ENCODE data around the gene PTPRE. TPM values are rescaled to one million over a fixed set of nuclear protein-coding genes. Genes with fewer than 3 reads are reported as not detected.
A peak's percentile ranks its signal among the peaks of the same experiment; 100 is the strongest.

The PTPRE gene
- total and polyA plus RNA-seq, 10 of the 15 experiments (the other 5 are each of a cell fraction or from before 2014, with no cell fraction given): 2.9 to 7.6 (median 5.8) TPM

- intact Hi-C loops (cut with micrococcal nuclease; ENCODE audit: unreplicated experiment) (loop anchor here (1.0 kb wide), 1 partner anchor 18 kb away; no protein-coding TSS in a partner anchor), in situ Hi-C loops (cut with MboI) (no loop called here)
- H4K20me1 ChIP-seq (ENCODE audit: control insufficient read depth, insufficient read depth): no peaks in the 10 kb centered on the region
- no peak overlapping the region for H3K4me3 ChIP-seq
- ChIA-PET SMC1A (ENCODE audit: uncharacterized antibody, unreplicated experiment) (interaction anchor here (1.0 to 5.0 kb wide), 3 partner anchors 15 to 30 kb away, joined by 4 to 116 read pairs (median 4); no protein-coding TSS in a partner anchor), POLR2A (interaction anchor here (2.5 to 10.2 kb wide), 2 partner anchors 16 to 57 kb away, joined by 5 to 117 read pairs; no protein-coding TSS in a partner anchor), RAD21 (ENCODE audit: unreplicated experiment) (interaction anchor here (1.0 to 5.5 kb wide), 5 partner anchors 17 to 92 kb away, joined by 3 to 82 read pairs (median 6); no protein-coding TSS in a partner anchor), CTCF (interaction anchor here (1.8 to 5.0 kb wide), 3 partner anchors 13 to 30 kb away, joined by 8 to 73 read pairs (median 42); no protein-coding TSS in a partner anchor)
- H3K27ac ChIP-seq (ENCODE audit: control insufficient read depth, insufficient read depth): peak overlapping the region; percentile 20; the same call in 1 of the 2 replicates
- no peak overlapping the region for H2AFZ ChIP-seq (ENCODE audit: control insufficient read depth, low read depth, low read length)
- no peaks in the 10 kb centered on the region for H3K9me3 ChIP-seq (replicated peaks; ENCODE audit: control insufficient read depth, insufficient read depth, low read length)
- ATAC-seq (no peak), DNase-seq (ENCODE audit: low read depth, low spot score) (no peak), FAIRE-seq (peak; percentile 66)
- no TSS peak for BruUV-seq (replicated peaks)
- peaks cover 36% of the 10 kb centered on the region for H3K4me1 ChIP-seq (ENCODE audit: control insufficient read depth, insufficient read depth, low read length)
- no peaks in the 10 kb centered on the region for H3K27me3 ChIP-seq (replicated peaks in 1 of 2; ENCODE audit: control insufficient read depth in 2 of 2, insufficient read depth in 2 of 2, low read length in 1 of 2)
- H3K79me2 ChIP-seq (ENCODE audit: control insufficient read depth, insufficient read depth, low read length): no peaks in the 10 kb centered on the region
- WGBS (ENCODE audit: insufficient coverage, insufficient replicate concordance, low lambda C conversion rate, missing lambda C conversion rate): 50% methylated on average over 17 of the region's 17 CpGs
- H3K9ac ChIP-seq (ENCODE audit: control insufficient read depth, insufficient read depth, low read length): no peak overlapping the region
- peaks cover 0 to 9% of the 10 kb centered on the region in 2 experiments; a peak in 2 of 4 replicates for H3K36me3 ChIP-seq (ENCODE audit: control insufficient read depth in 2 of 2, insufficient read depth in 2 of 2, low read length in 1 of 2)
- peak overlapping the region; percentile 73; the same call in 1 of the 2 replicates for H3K4me2 ChIP-seq (ENCODE audit: control insufficient read depth, insufficient read depth)
- no peak for TF ChIP-seq ATF3 (IDR thresholded peaks at IDR 0.05; ENCODE audit: borderline replicate concordance, extremely low read depth, low read depth, low read length)
- no peak for TF ChIP-seq BMI1 (IDR thresholded peaks at IDR 0.05; ENCODE audit: borderline replicate concordance)
- TF ChIP-seq MXI1 (IDR thresholded peaks at IDR 0.05; ENCODE audit: low read depth, low read length): no peak
- TF ChIP-seq PBX3 (IDR thresholded peaks at IDR 0.05; ENCODE audit: insufficient replicate concordance, low read depth, low read length): no peak
- TF ChIP-seq, protein P1, sequence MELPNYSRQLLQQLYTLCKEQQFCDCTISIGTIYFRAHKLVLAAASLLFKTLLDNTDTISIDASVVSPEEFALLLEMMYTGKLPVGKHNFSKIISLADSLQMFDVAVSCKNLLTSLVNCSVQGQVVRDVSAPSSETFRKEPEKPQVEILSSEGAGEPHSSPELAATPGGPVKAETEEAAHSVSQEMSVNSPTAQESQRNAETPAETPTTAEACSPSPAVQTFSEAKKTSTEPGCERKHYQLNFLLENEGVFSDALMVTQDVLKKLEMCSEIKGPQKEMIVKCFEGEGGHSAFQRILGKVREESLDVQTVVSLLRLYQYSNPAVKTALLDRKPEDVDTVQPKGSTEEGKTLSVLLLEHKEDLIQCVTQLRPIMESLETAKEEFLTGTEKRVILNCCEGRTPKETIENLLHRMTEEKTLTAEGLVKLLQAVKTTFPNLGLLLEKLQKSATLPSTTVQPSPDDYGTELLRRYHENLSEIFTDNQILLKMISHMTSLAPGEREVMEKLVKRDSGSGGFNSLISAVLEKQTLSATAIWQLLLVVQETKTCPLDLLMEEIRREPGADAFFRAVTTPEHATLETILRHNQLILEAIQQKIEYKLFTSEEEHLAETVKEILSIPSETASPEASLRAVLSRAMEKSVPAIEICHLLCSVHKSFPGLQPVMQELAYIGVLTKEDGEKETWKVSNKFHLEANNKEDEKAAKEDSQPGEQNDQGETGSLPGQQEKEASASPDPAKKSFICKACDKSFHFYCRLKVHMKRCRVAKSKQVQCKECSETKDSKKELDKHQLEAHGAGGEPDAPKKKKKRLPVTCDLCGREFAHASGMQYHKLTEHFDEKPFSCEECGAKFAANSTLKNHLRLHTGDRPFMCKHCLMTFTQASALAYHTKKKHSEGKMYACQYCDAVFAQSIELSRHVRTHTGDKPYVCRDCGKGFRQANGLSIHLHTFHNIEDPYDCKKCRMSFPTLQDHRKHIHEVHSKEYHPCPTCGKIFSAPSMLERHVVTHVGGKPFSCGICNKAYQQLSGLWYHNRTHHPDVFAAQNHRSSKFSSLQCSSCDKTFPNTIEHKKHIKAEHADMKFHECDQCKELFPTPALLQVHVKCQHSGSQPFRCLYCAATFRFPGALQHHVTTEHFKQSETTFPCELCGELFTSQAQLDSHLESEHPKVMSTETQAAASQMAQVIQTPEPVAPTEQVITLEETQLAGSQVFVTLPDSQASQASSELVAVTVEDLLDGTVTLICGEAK (IDR thresholded peaks at IDR 0.05; ENCODE audit: borderline replicate concordance): no peak
- 0 out of 2 replicates have a peak, but pooled peaks have one; percentile 76 for TF ChIP-seq SMARCA5 (IDR thresholded peaks at IDR 0.05)
- no peak; the same call in 1 of the 2 replicates for TF ChIP-seq CHD2 (IDR thresholded peaks at IDR 0.05; ENCODE audit: borderline replicate concordance, low read depth, low read length)
- no peak for TF ChIP-seq YY1 (IDR thresholded peaks at IDR 0.05; ENCODE audit: low read depth, low read length)
- TF ChIP-seq CTCF (IDR thresholded peaks at IDR 0.05 in 2 of 3, conservative IDR thresholded peaks at IDR 0.05 in 1 of 3; ENCODE audit: control insufficient read depth in 2 of 3, extremely low read depth in 1 of 3, insufficient read depth in 1 of 3, low read depth in 3 of 3, low read length in 3 of 3): no peak
- TF ChIP-seq ETV6 (conservative IDR thresholded peaks at IDR 0.05 in 1 of 2, IDR thresholded peaks at IDR 0.05 in 1 of 2; ENCODE audit: borderline replicate concordance in 1 of 2, low read depth in 1 of 2): peak in 1 of 2 experiments; percentile 2; a peak in 1 of 4 replicates
- 0 out of 2 replicates have a peak, but pooled peaks have one; percentile 49 for TF ChIP-seq ATF7 (IDR thresholded peaks at IDR 0.05; ENCODE audit: low read depth)
Observed at GRCh38 chr10:128064970-128065580, 158.2 kb downstream of the PTPRE start.
